Smooth muscle cell (in vitro differentiated cells): ENCODE measurements around the gene TFAP2E. TPM values are rescaled to one million over a fixed set of nuclear protein-coding genes. Genes with fewer than 3 reads are reported as not detected.

Experiments
- DNase-seq: peaks from one replicate; lab custom pipeline; 2025; ENCODE audit not compliant: unreplicated experiment; lab: John Stamatoyannopoulos, UW
- H2AFZ ChIP-seq: fragments of 200-600 bp; sonication (generic); 2 replicates; pipeline ENCODE4 v1.6.0; 2016; ENCODE audit warnings: antibody characterized with exemption, low read depth, mild to moderate bottlenecking
- H3F3A ChIP-seq: fragments of 200-600 bp; sonication (generic); 2 replicates; pipeline ENCODE4 v1.6.0; 2017; ENCODE audit warnings: antibody characterized with exemption, low read depth
- H3K27ac ChIP-seq: fragments of 200-600 bp; sonication (generic); 2 replicates; pipeline ENCODE4 v1.5.1; 2016; ENCODE audit warnings: low read depth, mild to moderate bottlenecking
- H3K27me3 ChIP-seq: fragments of 200-600 bp; sonication (generic); 2 replicates; pipeline ENCODE4 v1.6.1; 2016; ENCODE audit warnings: low read depth, mild to moderate bottlenecking
- H3K36me3 ChIP-seq: fragments of 200-600 bp; sonication (generic); 2 replicates; pipeline ENCODE4 v1.5.1; 2016; ENCODE audit warnings: low read depth
- H3K4me1 ChIP-seq: fragments of 200-600 bp; sonication (generic); 2 replicates; pipeline ENCODE4 v1.5.1; 2016; ENCODE audit warnings: low read depth
- H3K4me2 ChIP-seq: fragments of 200-600 bp; sonication (generic); 2 replicates; pipeline ENCODE4 v1.6.0; 2016; ENCODE audit warnings: mild to moderate bottlenecking
- H3K4me3 ChIP-seq: fragments of 200-600 bp; sonication (generic); 2 replicates; pipeline ENCODE4 v1.5.1; 2016; ENCODE audit warnings: mild to moderate bottlenecking
- H3K79me2 ChIP-seq: fragments of 200-600 bp; sonication (generic); 2 replicates; pipeline ENCODE4 v1.6.0; 2016; ENCODE audit warnings: low read depth, mild to moderate bottlenecking
- H3K9ac ChIP-seq: fragments of 200-600 bp; sonication (generic); 2 replicates; pipeline ENCODE4 v1.6.0; 2016; ENCODE audit warnings: low read depth
- H3K9me3 ChIP-seq: fragments of 200-600 bp; sonication (generic); replicated peaks from 2 replicates; pipeline ENCODE4 v1.5.1; 2016; ENCODE audit warnings: low read depth
- H4K20me1 ChIP-seq: fragments of 200-600 bp; sonication (generic); 2 replicates; pipeline ENCODE4 v1.6.0; 2016; ENCODE audit warnings: low read depth
- CTCF ChIP-seq: fragments of 200-600 bp; sonication (generic); IDR thresholded peaks from 2 replicates; pipeline ENCODE4 v1.5.1; 2017; ENCODE audit warnings: borderline replicate concordance, mild to moderate bottlenecking, antibody characterized with exemption; ENCODE audit not compliant: insufficient read depth, poor library complexity, severe bottlenecking
- WGBS: methylation state at CpG from one replicate; pipeline ENCODE4 v1.1.7; 2016; ENCODE audit warnings: low lambda C conversion rate; 5-methylcytosine and 5-hydroxymethylcytosine counted together
- polyA plus RNA-seq: library from polyadenylated mRNA; unstranded; fragments of >200 nt; fragmentation: Nextera tagmentation; extraction: Ambion mirVana; gene quantifications from 2 replicates; pipeline ENCODE4 v1.2.1, GENCODE V29; 2016
- total RNA-seq: library from RNA; depleted of rRNA; stranded (reverse); fragments of >200 nt; gene quantifications from 2 replicates; pipeline ENCODE4 v1.2.3, GENCODE V29; 2014

Gene TFAP2E
- total and polyA plus RNA-seq, 2 experiments from 2014 or later: 0.30 to 0.36 TPM

- no peak for DNase-seq
- Histone ChIP-seq H3K4me1 (peaks cover 10% of the 10 kb centered on the region), H3K9me3 (no peaks in the 10 kb centered on the region), H4K20me1 (peaks cover 50% of the 10 kb centered on the region), H3K27ac (peak overlapping the region; percentile 46), H3K4me3 (peak overlapping the region; percentile 90), H3K4me2 (peak overlapping the region; percentile 99), H3F3A (peaks cover 4% of the 10 kb centered on the region), H2AFZ (no peak overlapping the region), H3K9ac (no peak overlapping the region), H3K79me2 (peaks cover 40% of the 10 kb centered on the region), H3K27me3 (no peaks in the 10 kb centered on the region), H3K36me3 (no peaks in the 10 kb centered on the region)
- TF ChIP-seq CTCF: no peak
- 52% methylated on average over 10 of the region's 10 CpGs for WGBS
Observed at GRCh38 chr1:35555601-35556477, 17.3 kb upstream of the TFAP2E start.

GRCh38 chr1:35556484-35557117 is 16.5 kb upstream of the TFAP2E start:
- no peak for DNase-seq
- Histone ChIP-seq H3K9ac (peak overlapping the region; percentile 84), H3F3A (peaks cover 4% of the 10 kb centered on the region), H4K20me1 (peaks cover 50% of the 10 kb centered on the region), H3K4me1 (peaks cover 10% of the 10 kb centered on the region), H3K4me3 (peak overlapping the region; percentile 90), H3K27me3 (no peaks in the 10 kb centered on the region), H3K9me3 (no peaks in the 10 kb centered on the region), H3K79me2 (peaks cover 35% of the 10 kb centered on the region), H2AFZ (peak overlapping the region; percentile 92), H3K27ac (peak overlapping the region; percentile 90), H3K36me3 (no peaks in the 10 kb centered on the region), H3K4me2 (peak overlapping the region; percentile 99)
- no peak for TF ChIP-seq CTCF
- WGBS: 6% methylated on average over 16 of the region's 17 CpGs

- 2% methylated on average over 33 of the region's 39 CpGs for WGBS
- Histone ChIP-seq H3K4me3 (peak within 1 kb of the TSS; percentile 90), H3K79me2 (peaks cover 34% of the 10 kb centered on the region), H3K4me1 (peaks cover 10% of the 10 kb centered on the region), H3K9me3 (no peaks in the 10 kb centered on the region), H4K20me1 (peaks cover 50% of the 10 kb centered on the region), H3K27ac (peak within 1 kb of the TSS; percentile 90), H2AFZ (peak within 1 kb of the TSS; percentile 92), H3K36me3 (no peaks in the 10 kb centered on the region), H3K27me3 (no peaks in the 10 kb centered on the region), H3F3A (peaks cover 4% of the 10 kb centered on the region), H3K4me2 (peak within 1 kb of the TSS; percentile 99), H3K9ac (peak within 1 kb of the TSS; percentile 84)
- TF ChIP-seq CTCF: no peak
- peak; percentile 97 for DNase-seq
Observed at GRCh38 chr1:35557118-35557610, 15.9 kb upstream of the TFAP2E start, which contains the start of gene KIAA0319L. KIAA0319L (minus strand) TSS chr1:35557403; CDS start chr1:35554491, 2,912 bp downstream.
